ENCODE results near the gene ITLN2.
"Not testable (repeated sequence)": the region's sequence is repeated elsewhere in the genome, so short reads cannot be mapped to it uniquely, and the experiment has no call there.

ITLN2 gene

DNA sequence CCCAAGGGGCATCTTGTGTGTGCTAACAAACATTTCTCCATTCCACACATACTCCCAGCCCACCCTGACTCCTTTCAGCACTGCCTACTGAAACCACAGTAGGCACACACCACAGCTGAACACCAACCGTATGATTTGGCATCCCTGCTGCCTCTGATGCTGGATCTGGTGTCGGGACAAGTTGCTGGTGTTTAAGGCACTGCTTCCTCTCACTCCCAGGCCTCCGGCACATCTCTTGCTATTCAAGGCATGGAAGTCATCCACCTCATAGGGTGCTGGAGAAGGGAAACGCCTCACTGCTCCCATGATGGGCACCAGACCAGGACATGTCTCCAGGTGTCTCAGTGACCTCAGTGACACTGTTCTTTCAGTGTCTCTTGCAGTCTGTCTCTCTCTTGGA lies 2.4 kb upstream of the ITLN2 start:
- in situ Hi-C loops (cut with HindIII; ENCODE audit: low sequenced_read_pairs), result no loop called here

DNA sequence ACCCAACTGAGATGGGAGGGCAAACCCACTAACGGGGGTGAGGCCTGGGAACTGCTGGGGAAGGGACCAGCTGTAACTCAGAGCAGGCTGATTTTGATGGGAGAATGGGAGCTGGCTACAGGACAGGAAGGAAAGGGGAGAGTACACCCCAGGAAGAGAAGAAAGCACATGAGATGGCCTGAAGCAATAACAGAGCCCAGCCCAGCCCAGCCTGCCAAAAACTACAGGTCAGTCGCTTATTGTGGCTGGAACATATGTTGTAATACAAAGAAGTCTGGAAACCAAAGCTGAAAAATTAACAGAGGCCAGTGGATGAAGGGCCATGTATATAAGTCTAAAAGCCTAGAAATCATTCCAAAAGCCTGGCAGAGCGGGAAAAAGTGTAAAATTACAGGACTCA lies 1.6 kb downstream of the ITLN2 start:
- in situ Hi-C loops (cut with HindIII; ENCODE audit: low sequenced_read_pairs), result no loop called here

DNA sequence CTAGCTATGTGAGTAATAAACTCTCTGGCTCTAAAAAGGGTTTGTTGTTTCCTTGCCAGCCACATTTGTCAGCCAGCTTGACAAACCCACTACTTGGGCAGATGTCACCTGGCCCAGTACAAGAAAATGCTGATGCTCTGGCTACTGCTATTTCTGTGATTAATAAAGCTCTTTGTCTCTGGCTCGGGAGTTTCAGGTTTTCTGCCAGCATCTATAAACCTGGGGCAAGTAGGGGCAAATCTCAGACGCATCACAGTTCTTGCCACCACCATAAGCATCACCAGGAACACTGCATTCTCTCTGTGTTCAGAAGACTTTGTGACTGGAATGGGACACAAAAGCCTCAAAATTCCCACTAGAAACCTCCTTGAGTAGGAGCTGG lies 2.5 kb downstream of the ITLN2 start:
- in situ Hi-C loops (cut with HindIII; ENCODE audit: low sequenced_read_pairs), result no loop called here

DNA sequence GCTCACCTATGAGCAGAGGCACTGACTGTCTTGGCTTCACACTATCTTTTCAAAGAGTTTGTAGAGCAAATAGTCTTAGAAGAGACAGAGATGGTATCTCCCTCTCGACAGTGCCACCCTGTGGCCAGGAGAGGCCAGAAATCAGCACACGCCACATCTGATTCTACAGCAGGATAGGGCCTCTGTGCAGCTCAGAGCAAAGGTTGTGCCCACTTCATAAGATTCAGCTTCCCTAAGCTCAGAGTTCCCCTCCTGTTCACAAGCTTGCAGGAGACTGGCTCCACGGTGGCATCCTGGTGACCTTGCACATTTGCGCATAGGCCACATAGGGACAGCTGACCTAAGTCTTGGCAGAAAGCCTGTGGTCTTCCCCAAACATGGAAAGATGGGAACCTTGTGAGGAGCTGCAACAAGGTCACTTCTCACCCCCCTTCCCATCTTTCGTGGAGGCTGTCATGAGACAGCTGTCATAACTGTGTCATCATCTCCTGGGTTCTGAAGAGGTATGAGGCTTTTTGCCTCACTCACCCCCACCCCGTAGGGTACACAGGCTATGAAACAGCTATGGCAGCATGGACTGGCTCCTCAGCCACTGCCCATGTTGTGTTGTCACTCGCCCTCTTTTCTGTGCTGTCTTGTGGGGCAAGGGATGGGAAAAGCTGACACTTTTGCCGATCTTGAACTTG lies 3.0 kb downstream of the ITLN2 start:
- in situ Hi-C loops (cut with HindIII; ENCODE audit: low sequenced_read_pairs), result no loop called here

DNA sequence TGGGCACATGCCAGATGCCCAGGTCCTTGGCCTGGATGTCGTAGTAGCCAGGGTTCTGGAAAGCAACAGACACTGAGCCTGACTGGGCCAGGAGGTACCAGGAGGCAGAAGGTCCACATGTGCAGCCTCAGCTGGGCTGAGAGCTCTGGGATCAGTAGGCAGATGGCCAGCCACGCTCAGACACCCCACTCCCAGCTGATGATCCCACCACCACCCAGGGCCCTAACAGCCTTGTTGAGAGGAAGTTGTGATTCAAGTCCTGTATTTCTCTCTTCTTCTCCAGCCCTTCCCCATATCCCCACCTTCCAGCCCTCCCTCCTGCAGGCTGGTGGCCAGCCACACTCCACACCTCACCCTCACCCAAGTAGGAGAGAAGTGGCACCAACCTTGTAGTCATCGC lies 4.0 kb downstream of the ITLN2 start:
- in situ Hi-C loops (cut with HindIII; ENCODE audit: low sequenced_read_pairs), result no loop called here

DNA sequence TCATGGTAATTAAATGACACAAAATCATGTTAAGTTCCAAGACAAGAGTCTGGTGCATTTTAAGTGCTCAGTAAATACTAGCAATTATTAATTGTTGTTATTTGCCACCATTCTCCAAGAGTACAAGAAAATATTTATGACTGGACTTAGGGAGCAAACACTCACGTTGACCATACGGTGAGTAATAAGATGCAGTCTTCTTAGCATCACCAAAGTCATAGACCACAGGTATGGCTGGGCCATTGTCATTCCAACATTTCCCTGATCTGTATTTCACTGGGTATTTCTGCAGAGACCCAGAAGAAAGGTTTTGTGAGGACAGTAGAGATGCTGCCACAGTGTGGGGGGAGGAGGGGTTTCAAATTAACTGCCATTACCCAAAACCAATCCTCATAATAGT lies 4.7 kb downstream of the ITLN2 start:
- in situ Hi-C loops (cut with HindIII; ENCODE audit: low sequenced_read_pairs), result no loop called here

DNA sequence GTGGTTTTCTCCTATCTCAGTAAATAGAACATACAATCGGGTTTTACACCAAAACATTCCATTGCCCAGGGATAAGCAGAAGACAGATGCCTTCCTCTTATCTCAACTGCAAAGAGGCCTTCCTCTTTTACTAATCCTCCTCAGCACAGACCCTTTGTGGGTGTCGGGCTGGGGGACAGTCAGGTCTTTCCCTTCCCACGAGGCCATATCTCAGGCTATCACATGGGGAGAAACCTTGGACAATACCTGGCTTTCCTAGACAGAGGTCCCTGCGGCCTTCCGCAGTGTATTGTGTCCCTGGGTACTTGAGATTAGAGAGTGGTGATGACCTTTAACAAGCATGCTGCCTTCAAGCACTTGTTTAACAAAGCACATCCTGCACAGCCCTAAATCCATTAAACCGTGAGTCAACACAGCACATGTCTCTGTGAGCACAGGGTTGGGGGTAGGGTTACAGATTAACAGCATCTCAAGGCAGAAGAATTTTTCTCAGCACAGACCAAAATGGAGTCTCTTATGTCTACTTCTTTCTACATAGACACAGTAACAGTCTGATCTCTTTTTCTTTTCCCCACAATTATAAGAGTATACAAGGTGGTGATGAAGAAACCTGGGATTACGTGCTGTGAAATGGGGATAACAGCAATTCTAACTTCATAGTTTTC lies 5.3 kb downstream of the ITLN2 start:
- in situ Hi-C loops (cut with HindIII; ENCODE audit: low sequenced_read_pairs), result not testable (repeated sequence)

DNA sequence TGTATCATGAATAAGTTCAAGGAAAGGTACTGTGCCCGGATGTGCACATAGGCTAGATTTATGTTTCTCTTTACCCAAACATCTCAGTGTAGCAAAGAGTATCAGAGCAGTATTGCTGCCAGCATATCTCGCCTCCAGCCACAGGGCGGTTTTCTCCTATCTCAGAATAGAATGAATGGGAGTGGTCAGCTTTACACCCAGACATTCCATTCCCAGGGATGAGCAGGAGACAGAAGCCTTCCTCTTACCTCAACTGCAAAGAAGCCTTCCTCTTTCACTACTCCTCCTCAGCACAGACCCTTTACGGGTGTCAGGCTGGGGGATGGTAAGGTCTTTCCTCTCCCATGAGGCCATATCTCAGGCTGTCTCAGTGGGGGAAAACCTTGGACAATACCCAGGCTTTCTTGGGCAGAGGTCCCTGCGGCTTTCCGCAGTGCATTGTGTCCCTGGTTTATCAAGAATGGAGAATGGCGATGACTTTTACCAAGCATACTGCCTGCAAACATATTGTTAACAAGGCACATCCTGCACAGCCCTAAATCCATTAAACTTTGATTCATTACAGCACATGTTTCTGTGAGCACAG lies 7.3 kb downstream of the ITLN2 start:
- in situ Hi-C loops (cut with HindIII; ENCODE audit: low sequenced_read_pairs), result not testable (repeated sequence)

DNA sequence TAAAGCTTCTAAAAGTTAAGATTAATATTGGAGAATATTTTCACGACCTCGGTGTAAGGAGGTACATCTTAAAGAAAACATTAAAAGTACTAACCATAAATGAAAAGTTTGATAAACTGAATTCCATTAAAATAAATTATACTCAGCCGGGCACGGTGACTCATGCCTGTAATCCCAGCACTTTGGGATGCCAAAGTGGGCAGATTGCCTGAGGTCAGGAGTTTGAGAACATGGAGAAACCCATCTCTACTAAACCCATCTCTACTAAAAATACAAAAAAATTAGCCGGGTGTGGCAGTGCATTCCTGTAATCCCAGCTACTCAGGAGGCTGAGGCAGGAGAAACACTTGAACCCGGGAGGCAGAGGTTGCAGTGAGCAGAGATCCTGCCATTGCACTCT lies 8.7 kb downstream of the ITLN2 start:
- in situ Hi-C loops (cut with HindIII; ENCODE audit: low sequenced_read_pairs), result not testable (repeated sequence)

DNA sequence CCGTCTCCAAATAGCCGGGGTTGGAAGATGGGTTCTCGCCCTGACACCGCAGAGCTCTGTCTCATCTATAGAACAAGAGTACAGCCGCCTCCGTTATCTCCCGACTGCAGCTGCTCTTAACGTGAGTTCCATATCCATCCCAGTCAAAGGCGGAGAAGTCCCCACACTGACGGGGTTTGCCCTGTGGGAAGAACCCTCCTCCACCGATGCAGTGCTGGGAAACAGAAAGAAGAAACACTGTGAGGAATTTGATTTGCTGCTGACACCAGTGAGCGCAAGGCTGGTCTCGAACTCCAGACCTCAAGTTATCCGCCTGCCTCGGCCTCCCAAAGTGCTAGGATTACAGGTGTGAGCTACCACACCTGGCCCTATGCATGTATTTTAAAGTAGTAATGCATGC lies 9.5 kb downstream of the ITLN2 start:
- in situ Hi-C loops (cut with HindIII; ENCODE audit: low sequenced_read_pairs), result no loop called here

DNA sequence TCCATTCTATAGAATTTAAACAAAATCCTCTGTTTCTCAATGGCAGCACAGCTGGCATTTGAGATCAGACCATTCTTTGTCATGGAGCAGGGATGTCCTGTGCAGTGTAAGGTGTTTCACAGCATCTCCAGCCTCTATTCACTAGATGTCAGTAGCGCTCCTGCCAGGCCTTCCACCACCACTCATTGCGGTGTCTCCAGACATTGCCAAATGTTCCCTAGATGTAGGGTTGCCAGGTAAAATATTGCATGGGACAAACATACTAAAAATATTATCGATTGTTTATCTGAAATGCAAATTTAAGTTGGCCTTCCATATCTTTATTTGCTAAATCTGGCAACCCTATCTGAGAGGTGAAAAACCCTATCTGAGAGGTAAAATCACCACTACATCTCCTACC lies 11.7 kb downstream of the ITLN2 start:
- in situ Hi-C loops (cut with HindIII; ENCODE audit: low sequenced_read_pairs), result no loop called here

DNA sequence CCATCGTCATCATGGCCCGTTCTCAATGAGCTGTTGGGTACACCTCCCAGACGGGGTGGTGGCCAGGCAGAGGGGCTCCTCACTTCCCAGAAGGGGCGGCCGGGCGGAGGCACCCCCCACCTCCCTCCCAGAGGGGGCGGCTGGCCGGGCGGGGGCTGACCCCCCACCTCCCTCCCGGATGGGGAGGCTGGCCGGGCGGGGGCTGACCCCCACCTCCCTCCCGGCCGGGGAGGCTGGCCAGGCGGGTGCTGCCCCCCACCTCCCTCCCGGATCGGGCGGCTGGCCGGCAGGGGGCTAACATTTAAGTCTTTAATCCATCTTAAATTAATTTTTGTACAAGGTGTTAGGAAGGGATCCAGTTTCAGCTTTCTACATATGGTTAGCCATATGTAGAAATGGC lies 17.9 kb downstream of the ITLN2 start:
- in situ Hi-C loops (cut with HindIII; ENCODE audit: low sequenced_read_pairs), result not testable (repeated sequence)

DNA sequence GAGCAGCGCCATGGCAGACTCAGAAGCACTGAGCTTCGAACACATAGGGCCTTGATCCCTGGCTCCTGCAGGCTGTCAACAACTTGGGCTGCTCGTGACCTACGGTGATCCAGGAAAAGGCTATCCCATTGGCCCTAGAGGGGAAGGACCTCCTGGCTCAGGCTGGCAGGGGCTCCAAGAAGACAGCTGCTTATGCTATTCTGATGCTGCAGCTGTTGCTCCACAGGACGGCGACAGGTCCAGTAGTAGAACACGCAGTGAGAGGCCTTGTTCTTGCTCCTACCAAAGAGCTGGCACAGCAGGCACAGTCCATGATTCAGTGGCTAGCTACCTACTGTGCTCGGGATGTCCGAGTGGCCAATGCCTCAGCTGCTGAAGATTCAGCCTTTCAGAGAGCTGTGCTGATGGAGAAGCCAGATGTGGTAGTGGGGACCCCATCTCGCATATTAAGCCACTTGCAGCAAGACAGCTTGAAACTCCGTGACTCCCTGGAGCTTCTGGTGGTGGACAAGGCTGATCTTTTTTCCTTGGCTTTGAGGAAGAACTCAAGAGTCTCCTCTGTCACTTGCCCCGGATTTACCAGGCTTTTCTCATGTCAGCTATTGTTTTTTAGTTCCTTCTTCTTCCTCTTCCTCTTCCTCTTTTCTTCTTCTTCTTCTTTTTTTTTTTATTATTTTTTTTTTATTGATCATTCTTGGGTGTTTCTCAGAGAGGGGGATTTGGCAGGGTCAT lies 18.9 kb downstream of the ITLN2 start:
- in situ Hi-C loops (cut with HindIII; ENCODE audit: low sequenced_read_pairs), result no loop called here

DNA sequence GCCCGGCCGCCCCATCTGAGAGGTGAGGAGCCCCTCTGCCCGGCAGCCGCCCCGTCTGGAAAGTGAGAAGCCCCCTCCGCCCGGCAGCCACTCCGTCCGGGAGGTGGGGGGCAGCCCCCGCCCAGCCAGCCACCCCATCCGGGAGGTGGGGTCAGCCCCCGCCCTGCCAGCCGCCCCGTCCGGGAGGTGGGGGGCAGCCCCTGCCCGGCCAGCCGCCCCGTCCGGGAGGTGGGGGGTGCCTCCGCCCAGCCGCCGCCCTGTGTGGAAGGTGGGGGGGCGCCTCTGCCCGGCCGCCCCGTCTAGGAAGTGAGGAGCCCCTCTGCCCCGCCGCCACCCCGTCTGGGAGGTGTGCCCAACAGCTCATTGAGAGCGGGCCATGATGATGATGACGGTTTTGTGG lies 21.3 kb downstream of the ITLN2 start:
- in situ Hi-C loops (cut with HindIII; ENCODE audit: low sequenced_read_pairs), result not testable (repeated sequence)

DNA sequence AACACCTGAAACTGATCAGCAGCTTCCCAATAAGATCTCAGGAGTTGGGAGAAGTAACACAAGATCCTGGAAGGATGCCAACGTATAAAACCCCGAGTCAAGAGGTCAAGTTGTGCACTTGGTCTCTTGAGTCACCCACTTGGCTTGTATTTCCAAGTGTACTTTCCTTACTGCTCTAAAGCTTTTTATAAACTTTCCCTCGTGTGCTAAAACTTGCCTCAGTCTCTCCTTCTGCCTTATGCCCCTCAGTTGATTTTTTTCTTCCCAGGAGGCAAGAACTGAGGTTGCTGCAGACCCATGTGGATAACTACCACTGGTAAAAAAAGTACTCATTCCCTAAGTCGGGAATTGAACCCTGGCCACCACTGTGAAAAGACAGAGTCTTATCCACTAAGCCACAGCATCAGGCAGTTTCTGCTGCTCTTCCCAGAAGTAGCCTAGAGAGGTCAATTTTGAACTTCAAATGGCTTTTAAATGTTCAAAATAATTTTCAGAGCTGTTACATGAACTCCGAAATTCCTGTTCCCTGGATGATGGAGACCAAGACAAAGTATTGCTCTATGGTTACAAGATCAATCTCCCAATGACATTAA lies 28.9 kb downstream of the ITLN2 start:
- in situ Hi-C loops (cut with HindIII; ENCODE audit: low sequenced_read_pairs), result no loop called here

DNA sequence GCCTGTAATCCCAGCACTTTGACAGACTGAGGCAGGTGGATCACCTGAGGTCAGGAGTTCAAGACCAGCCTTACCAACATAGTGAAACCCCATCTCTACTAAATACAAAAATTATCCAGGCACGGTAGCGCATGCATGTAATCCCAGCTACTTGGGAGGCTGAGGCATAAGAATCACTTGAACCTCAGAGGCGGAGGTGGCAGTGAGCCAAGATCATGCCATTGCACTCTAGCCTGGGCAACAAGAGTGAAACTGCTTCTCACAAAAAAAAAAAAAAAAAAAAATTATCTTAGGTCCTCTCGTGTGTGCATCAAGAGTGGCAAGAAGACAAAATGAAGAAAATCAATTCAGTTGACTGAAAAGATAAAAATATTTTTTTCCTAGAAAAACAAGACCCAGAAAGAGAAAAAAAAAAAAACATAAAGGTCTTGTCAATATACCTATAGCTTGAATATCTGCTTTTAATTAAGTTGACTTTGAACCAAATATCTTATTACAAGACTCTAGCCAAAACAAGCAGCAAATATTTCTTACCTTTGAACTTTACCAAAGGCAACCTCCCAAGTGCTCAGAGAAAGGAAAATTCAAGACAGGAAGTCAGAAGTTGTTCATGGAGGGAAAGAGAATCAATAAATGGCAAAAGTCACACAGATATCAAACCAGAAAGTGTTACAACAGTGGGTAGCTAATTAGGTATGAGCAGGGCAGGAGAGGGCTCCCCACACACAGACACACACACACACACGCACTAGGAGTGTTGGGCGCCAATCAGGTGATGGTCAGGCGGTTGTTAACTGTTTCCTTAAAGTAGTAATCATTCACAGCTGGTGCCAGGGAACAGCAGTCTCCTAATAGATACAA lies 29.6 kb downstream of the ITLN2 start:
- in situ Hi-C loops (cut with HindIII; ENCODE audit: low sequenced_read_pairs), result no loop called here

DNA sequence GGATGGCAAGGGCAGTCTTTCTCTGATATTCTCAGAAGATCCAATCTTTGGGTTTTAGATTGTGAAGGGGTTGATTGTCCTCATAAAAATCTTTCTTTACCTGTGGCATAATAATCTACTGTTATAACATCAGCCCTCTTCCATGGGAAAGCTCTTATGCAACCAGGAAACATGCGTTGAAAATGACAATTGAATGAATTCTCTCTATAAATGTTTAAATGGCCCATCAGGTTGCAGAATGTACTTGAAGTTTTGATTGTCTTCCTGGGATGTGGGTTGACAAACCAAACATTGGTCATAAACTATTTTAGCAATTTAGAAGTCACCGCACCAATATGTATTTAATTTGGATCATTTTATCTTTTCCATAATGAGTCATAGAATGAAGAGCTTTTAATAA lies 37.9 kb downstream of the ITLN2 start:
- in situ Hi-C loops (cut with HindIII; ENCODE audit: low sequenced_read_pairs), result no loop called here

DNA sequence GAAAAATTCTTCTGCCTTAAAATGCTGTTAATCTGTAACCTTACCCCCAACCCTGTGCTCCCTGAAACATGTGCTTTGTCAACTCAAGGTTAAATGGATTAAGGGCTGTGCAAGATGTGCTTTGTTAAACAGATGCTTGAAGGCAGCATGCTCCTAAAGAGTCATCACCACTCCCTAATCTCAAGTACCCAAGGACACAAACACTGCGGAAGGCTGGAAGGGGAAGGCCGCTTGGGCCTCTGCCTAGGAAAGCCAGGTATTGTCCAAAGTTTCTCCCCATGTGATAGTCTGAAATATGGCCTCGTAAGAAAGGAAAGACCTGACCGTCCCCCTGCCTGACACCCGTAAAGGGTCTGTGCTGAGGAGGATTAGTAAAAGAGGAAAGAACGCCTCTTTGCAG lies 41.4 kb downstream of the ITLN2 start:
- in situ Hi-C loops (cut with HindIII; ENCODE audit: low sequenced_read_pairs), result not testable (repeated sequence)

DNA sequence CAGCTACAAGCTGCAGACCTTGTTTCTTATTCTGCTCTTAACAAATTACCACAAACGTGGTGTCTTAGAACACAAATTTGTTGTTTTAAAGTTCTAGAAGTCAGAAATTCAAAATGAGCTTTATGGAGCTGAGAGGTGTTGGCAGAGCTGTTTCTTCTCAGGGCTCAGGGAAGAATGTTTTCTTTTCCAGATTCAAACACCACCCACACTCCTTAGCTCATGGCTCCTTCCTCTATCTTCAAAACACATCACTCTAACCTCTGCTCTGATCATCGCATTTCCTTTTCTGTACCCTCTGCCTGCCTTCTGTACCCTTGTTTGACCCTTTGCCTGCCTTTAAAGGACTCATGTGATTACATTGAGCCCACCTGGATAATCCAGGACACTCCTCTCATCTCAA lies 42.7 kb downstream of the ITLN2 start:
- in situ Hi-C loops (cut with HindIII; ENCODE audit: low sequenced_read_pairs), result no loop called here

DNA sequence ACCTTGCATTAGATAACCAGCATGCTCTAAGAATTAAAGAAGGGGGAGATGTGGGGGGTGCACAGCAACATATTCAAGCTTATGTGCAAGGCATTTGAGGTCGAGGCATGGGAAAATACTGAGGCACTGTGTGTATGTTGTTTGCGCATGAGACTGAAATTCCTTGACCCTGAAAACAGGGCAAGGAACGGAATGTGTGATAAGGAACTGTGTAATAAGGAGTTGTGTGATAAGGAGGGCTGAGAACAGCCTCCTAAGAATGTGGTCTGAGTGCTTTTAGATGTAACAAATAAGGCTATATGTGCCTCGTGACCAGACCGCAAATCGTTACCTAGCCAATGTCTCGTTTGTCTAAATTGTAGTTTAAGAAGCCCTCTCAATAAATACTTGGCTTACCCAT lies 43.2 kb downstream of the ITLN2 start:
- in situ Hi-C loops (cut with HindIII; ENCODE audit: low sequenced_read_pairs), result no loop called here
